Measurements from ENCODE around the gene SPDYE1. TPM values are rescaled to one million over a fixed set of nuclear protein-coding genes. Genes with fewer than 3 reads are reported as not detected.
"Not testable (repeated sequence)": the region's sequence is repeated elsewhere in the genome, so short reads cannot be mapped to it uniquely, and the experiment has no call there.

The SPDYE1 gene, protein sequence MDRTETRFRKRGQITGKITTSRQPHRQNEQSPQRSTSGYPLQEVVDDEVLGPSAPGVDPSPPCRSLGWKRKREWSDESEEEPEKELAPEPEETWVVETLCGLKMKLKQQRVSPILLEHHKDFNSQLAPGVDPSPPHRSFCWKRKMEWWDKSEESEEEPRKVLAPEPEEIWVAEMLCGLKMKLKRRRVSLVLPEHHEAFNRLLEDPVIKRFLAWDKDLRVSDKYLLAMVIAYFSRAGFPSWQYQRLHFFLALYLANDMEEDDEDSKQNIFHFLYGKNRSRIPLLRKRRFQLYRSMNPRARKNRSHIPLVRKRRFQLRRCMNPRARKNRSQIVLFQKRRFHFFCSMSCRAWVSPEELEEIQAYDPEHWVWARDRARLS
- total RNA-seq (2021) = not detected in 2 replicates
- percentile 8 among the genes with signal in this experiment for Bru-seq, nascent RNA
- not detected for BruChase-seq, experiment 1, labeled RNA remaining after a 2-hour chase
- BruChase-seq, experiment 2, labeled RNA remaining after a 6-hour chase = percentile 8 among the genes with signal in this experiment
- long read RNA-seq, partial matches to known transcripts = 1 of 41 reads
- long read RNA-seq, other reads (novel, unspliced or antisense) = 40 of 41 reads

GRCh38 chr7:43997532-43997931 is at the start of gene SPDYE1:
TSS of gene SPDYE1 (plus strand) at chr7:43997897. CDS start at chr7:43999950, 2,053 bp downstream.
- H3K9me3 ChIP-seq (ENCODE audit: low read depth, low read length, poor library complexity, severe bottlenecking); H3K4me3 ChIP-seq (ENCODE audit: low read depth, low read length, poor library complexity, severe bottlenecking); DNase-seq (ENCODE audit: low spot score); H3K27ac ChIP-seq (ENCODE audit: low read depth, low read length, poor library complexity, severe bottlenecking); BruUV-seq (replicated peaks); intact Hi-C loops (cut with micrococcal nuclease; ENCODE audit: unreplicated experiment); POLR2A ChIA-PET (ENCODE audit: low non-redundant PET); H3K4me1 ChIP-seq (ENCODE audit: insufficient read depth, low read length, poor library complexity, severe bottlenecking); CTCF ChIA-PET; H3K36me3 ChIP-seq (ENCODE audit: insufficient read depth, low read length, poor library complexity, severe bottlenecking); H3K27me3 ChIP-seq (replicated peaks; ENCODE audit: insufficient read depth, low read depth, low read length, poor library complexity): not testable (repeated sequence)

- Histone ChIP-seq H3K36me3 (ENCODE audit: insufficient read depth, low read length, poor library complexity, severe bottlenecking) (no peaks in the 10 kb centered on the region), H3K4me1 (ENCODE audit: insufficient read depth, low read length, poor library complexity, severe bottlenecking) (no peaks in the 10 kb centered on the region), H3K9me3 (ENCODE audit: low read depth, low read length, poor library complexity, severe bottlenecking) (no peaks in the 10 kb centered on the region), H3K4me3 (ENCODE audit: low read depth, low read length, poor library complexity, severe bottlenecking) (no peak overlapping the region), H3K27me3 (replicated peaks; ENCODE audit: insufficient read depth, low read depth, low read length, poor library complexity) (no peaks in the 10 kb centered on the region), H3K27ac (ENCODE audit: low read depth, low read length, poor library complexity, severe bottlenecking) (no peak overlapping the region)
- TF ChIP-seq EZH2 (IDR thresholded peaks at IDR 0.05; ENCODE audit: borderline replicate concordance, low read depth, low read length, poor library complexity, severe bottlenecking) = no peak
- TF ChIP-seq, protein P1, sequence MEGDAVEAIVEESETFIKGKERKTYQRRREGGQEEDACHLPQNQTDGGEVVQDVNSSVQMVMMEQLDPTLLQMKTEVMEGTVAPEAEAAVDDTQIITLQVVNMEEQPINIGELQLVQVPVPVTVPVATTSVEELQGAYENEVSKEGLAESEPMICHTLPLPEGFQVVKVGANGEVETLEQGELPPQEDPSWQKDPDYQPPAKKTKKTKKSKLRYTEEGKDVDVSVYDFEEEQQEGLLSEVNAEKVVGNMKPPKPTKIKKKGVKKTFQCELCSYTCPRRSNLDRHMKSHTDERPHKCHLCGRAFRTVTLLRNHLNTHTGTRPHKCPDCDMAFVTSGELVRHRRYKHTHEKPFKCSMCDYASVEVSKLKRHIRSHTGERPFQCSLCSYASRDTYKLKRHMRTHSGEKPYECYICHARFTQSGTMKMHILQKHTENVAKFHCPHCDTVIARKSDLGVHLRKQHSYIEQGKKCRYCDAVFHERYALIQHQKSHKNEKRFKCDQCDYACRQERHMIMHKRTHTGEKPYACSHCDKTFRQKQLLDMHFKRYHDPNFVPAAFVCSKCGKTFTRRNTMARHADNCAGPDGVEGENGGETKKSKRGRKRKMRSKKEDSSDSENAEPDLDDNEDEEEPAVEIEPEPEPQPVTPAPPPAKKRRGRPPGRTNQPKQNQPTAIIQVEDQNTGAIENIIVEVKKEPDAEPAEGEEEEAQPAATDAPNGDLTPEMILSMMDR (conservative IDR thresholded peaks at IDR 0.05; ENCODE audit: low read depth, low read length) = no peak
- DNase-seq (ENCODE audit: low spot score) = no peak
- POLR2A ChIA-PET (ENCODE audit: low non-redundant PET) = no interaction called here
- CTCF ChIA-PET = no interaction called here
- intact Hi-C loops (cut with micrococcal nuclease; ENCODE audit: unreplicated experiment) = no loop called here
- BruUV-seq (replicated peaks) = no TSS peak
Measured at GRCh38 chr7:43952028-43952427, 45.7 kb upstream of the SPDYE1 start.

DNA sequence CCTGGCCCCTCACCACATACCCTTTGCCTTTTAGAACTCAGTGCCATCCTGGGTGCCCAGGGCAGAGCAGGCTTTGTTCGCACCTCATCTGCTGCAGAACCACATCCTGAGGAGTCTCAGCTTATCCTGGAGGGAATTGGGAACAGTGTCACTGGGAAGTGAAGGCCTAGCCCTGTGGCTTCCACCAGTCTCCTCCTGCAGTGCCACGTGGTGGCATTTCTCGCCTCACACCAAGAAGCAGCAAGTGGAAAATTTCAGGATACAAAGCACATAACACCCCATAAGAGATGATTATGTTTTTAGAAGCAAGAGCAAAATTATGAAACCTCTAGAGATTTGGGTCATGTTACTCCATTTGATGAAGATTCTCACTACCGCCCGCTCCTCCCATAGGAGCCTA is 44.6 kb upstream of the SPDYE1 start:
- ChIA-PET CTCF (no interaction called here), POLR2A (ENCODE audit: low non-redundant PET) (no interaction called here)
- BruUV-seq (replicated peaks) = TSS peak; percentile 31
- no peaks in the 10 kb centered on the region for H3K9me3 ChIP-seq (ENCODE audit: low read depth, low read length, poor library complexity, severe bottlenecking)
- no peak overlapping the region for H3K4me3 ChIP-seq (ENCODE audit: low read depth, low read length, poor library complexity, severe bottlenecking)
- H3K27me3 ChIP-seq (replicated peaks; ENCODE audit: insufficient read depth, low read depth, low read length, poor library complexity) = no peaks in the 10 kb centered on the region
- intact Hi-C loops (cut with micrococcal nuclease; ENCODE audit: unreplicated experiment) = no loop called here
- TF ChIP-seq, protein P1 (conservative IDR thresholded peaks at IDR 0.05; ENCODE audit: low read depth, low read length) = no peak
- no peak for TF ChIP-seq EZH2 (IDR thresholded peaks at IDR 0.05; ENCODE audit: borderline replicate concordance, low read depth, low read length, poor library complexity, severe bottlenecking)
- DNase-seq (ENCODE audit: low spot score) = no peak
- H3K27ac ChIP-seq (ENCODE audit: low read depth, low read length, poor library complexity, severe bottlenecking) = no peak overlapping the region
- H3K4me1 ChIP-seq (ENCODE audit: insufficient read depth, low read length, poor library complexity, severe bottlenecking) = no peaks in the 10 kb centered on the region
- H3K36me3 ChIP-seq (ENCODE audit: insufficient read depth, low read length, poor library complexity, severe bottlenecking) = no peaks in the 10 kb centered on the region

Data from A673 (cell line).